NAMALWA (cell line): ENCODE measurements around the gene TLR1.
A peak's percentile ranks its signal among the peaks of the same experiment; 100 is the strongest.
"Not testable (repeated sequence)": the region's sequence is repeated elsewhere in the genome, so short reads cannot be mapped to it uniquely, and the experiment has no call there.

Source experiments
- DNase-seq: peaks from one replicate; pipeline ENCODE4 v3.0.0-alpha.2; 2015; ENCODE audit warnings: low spot score

Gene TLR1

GRCh38 chr4:38806251-38806650 is 1.7 kb upstream of the TLR1 start:
- not testable (repeated sequence) for DNase-seq

GRCh38 chr4:38805530-38806145 is 1.0 kb upstream of the TLR1 start:
- DNase-seq: peak; percentile 75

- no peak for DNase-seq
Observed at GRCh38 chr4:38803833-38804653, 548 bp downstream of the TLR1 start.

DNA sequence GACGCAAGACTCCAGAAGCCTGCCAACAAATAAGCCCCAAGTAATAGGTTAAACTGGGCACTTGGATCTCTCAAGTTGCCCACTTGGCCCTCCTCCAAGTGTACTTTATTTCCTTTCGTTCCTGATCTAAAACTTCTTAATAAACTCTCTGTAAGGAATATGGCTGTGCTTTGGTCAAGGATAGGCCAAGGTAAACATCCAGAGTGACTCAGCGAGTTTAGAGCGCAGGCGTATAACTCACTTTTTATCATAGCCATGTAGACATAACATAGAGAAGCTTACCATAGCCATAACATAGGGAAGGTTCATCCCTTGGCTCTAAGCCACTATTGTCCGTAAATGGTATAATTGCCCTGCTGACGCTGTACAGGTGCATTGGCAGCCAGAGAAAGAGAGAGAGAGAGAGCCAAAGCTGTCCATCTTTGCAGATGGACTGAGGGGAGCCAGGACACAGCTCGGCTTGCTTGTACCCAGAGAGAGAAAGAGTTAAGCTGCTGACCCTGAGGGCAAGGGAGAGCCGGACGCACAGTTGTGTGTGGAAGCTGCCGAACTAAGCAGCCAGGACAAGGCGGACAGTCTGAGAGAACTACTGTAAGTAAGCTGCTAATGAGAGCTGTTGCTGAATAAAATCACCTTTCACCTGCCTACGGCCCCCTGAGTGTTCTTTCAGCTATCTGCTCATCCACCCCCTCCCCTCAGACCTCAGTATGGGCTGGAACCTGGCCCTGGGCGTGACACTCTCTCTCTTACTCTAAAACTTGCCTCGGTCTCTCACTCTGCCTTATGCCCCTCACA is 1.8 kb downstream of the TLR1 start:
- DNase-seq: peak; percentile 50

- DNase-seq: no peak
Observed at GRCh38 chr4:38800961-38801450, 3.6 kb downstream of the TLR1 start.

DNA sequence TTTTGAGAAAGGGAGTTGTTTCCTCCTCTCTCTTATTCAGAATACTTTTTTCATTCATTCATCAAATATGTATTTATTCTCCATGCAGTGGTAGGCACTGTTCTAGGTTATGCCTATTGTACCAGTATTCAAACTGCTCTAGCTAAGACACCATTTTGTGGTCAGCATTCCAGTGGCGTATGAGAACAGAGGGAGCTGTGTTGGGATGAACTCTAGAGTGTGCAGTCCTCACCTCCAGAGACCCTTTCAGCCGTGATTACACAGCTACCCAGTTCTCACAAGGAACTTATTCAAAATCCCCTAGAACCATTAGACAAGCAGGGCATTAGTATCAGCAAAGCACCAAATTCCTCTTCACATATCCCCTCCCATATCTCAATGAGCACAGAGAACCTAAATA is 4.2 kb downstream of the TLR1 start:
- DNase-seq: no peak

GRCh38 chr4:38795087-38795486 is 9.5 kb downstream of the TLR1 start:
- no peak for DNase-seq

DNA sequence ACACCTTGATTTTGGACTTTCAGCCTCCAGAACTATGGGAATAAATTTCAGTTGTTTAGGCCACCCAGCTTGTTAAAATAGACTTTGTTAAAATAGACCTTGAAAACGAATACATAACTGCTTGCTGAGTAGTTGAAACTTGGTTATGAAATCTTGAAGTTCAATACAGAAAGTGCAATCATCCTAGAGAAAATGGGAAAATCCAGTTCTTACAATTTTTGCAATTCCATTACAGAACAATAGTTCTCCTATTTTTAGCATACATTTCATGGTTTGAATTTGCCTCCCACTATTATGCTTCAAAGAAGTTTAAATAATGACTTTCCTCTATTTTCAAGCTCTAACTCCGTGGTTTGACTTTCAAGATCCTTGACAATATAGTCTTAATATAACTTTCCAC is 10.5 kb downstream of the TLR1 start:
- no peak for DNase-seq

- no peak for DNase-seq
Observed at GRCh38 chr4:38791010-38791409, 13.6 kb downstream of the TLR1 start.

GRCh38 chr4:38788317-38788716 is 16.3 kb downstream of the TLR1 start:
- no peak for DNase-seq

- no peak for DNase-seq
Observed at GRCh38 chr4:38787693-38788092, 16.9 kb downstream of the TLR1 start.

DNA sequence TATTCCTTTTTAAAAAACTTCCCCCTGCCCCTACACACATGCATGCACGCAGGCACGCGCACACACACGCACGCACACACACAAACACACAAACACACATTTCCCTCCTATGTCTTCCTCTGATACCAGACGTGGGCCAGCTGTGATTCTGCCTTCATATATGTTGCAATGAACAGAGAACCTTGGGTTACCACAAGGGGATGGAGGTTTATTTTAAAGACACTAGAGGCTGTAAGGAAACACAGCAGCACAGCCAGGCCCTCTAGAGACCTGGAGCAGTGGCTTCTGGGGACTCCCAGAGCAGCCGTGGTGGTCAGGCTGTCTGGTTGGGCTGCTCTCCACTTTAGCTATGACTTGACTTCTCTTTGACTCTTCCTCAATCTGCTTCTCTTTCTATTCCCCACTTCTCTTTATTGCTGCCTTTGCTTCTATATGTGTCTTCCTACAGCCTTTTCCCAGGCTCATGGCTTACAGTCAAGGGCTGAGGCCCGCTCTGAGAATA is 18.6 kb downstream of the TLR1 start:
- DNase-seq: peak; percentile 33

GRCh38 chr4:38785041-38785790 is 19.4 kb downstream of the TLR1 start:
- no peak for DNase-seq

DNA sequence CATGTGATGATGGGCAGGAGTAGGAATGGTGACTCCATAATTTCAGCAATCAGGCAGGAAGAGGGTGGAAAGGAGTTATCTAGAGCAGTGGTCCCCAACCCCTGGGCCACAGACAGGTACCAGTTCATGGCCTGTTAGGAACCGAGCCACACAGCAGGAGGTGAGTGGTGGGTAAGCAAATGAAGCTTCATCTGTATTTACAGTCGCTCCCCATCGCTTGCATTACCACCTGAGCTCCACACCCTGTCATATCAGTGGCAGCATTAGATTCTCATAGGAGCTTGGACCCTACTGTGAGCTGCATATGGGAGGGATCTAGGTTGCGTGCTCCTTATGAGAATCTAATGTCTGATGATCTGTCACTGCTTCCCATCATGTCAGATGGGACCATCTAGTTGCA is 20.4 kb downstream of the TLR1 start:
- no peak for DNase-seq

DNA sequence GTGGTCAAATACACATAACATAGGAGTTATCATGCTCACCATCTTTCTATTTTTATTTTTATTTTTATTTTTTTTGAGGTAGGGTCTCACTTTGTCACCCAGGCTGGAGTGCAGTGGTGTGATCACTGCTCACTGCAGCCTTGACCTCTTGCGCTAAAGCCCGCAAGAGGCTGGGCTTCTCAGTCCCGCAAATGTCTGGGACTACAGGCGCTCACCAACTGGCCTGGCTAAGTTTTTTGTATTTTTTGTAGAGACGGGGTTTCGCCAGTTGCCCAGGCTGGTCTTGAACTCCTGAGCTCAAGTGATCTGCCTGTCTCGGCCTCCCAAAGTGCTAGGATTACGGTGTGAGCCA is 21.5 kb downstream of the TLR1 start:
- DNase-seq: no peak

DNA sequence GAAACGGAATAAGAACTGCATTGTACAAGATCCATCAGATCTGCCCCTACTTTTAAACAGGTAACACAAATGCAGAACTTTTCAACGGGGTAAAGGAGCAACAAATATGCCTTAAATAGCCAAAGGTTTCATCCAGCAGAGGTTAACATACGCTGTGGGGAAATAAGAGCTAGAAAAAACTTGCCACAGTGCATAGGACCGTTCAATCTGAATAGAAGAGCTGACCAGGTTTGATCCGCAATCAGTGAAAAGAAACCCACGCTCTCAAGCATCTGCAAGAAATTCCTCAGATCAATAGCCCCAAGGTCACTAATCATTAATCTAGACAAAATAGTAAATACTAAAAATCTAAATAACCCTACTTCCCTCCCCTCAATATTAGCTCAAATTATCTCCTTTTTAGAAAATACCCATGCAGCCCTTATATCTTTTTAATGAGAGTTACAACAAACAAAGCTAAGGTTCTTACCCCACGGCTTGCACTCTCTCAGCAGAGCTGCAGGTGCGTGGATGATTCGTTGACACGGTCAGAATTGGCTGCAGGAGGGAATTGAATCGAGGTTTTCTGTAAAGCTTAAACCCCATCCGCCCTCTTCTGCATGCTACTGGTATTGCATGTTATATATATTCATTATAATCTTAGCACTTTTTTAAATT is 22.0 kb downstream of the TLR1 start, which contains the start of gene TLR10:
Gene TLR10, minus strand, starts transcription at position 539 of the 657 bp plus-strand sequence. CDS start 7,400 bp downstream, outside the sequence.
- peak; percentile 95 for DNase-seq

- peak; percentile 78 for DNase-seq
Observed at GRCh38 chr4:38781854-38782261, 22.7 kb downstream of the TLR1 start.

- DNase-seq: peak; percentile 52
Observed at GRCh38 chr4:38780833-38781484, 23.6 kb downstream of the TLR1 start.

GRCh38 chr4:38779790-38780189 is 24.8 kb downstream of the TLR1 start:
- DNase-seq: no peak

- not testable (repeated sequence) for DNase-seq
Observed at GRCh38 chr4:38777925-38778324, 26.7 kb downstream of the TLR1 start.

DNA sequence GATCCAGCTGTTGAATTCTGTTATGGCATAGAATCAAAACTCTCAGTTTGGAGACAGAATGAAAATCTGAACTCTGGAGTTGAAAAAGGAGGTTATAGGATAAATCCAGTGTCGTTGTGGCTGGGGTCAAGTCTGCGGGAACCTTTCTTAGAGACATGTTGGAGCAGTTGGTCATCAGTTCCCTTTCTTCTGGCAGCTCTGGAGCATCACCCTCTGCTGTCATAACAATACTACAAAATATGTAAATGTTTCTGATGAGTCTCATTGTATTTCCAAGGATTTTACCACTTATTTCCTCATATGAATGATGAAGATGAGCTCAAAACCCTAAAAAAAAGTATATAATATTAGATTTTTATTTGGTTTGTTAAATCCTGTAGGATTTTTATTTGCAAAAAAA is 29.3 kb downstream of the TLR1 start:
- DNase-seq: no peak
